ENCODE data around the gene TAX1BP1. TPM values are rescaled to one million over a fixed set of nuclear protein-coding genes. Genes with fewer than 3 reads are reported as not detected.

TAX1BP1 gene
- total RNA-seq, 1 experiment from 2014 or later = 27.0 TPM

- in situ Hi-C loops (cut with HindIII; ENCODE audit: low sequenced_read_pairs) = no loop called here
These were observed 31.1 kb downstream of the TAX1BP1 start for GRCh38 chr7:27771111-27771510.

GRCh38 chr7:27774717-27775328, 34.9 kb downstream of the TAX1BP1 start:
- no peak for DNase-seq (ENCODE audit: low spot score)
- in situ Hi-C loops (cut with HindIII; ENCODE audit: low sequenced_read_pairs) = no loop called here

More at GRCh38 chr7:27771111-27771510, 31.1 kb downstream of the TAX1BP1 start:
- no peak for DNase-seq (ENCODE audit: low spot score)

- in situ Hi-C loops (cut with HindIII; ENCODE audit: low sequenced_read_pairs) = no loop called here
These were observed 35.8 kb downstream of the TAX1BP1 start for GRCh38 chr7:27775782-27776181.

GRCh38 chr7:27777662-27778061, 37.7 kb downstream of the TAX1BP1 start:
- DNase-seq (ENCODE audit: low spot score) = no peak
- in situ Hi-C loops (cut with HindIII; ENCODE audit: low sequenced_read_pairs) = no loop called here

More at GRCh38 chr7:27775782-27776181, 35.8 kb downstream of the TAX1BP1 start:
- no peak for DNase-seq (ENCODE audit: low spot score)

GRCh38 chr7:27779873-27780272, 39.9 kb downstream of the TAX1BP1 start:
- in situ Hi-C loops (cut with HindIII; ENCODE audit: low sequenced_read_pairs) = no loop called here
- no peak for DNase-seq (ENCODE audit: low spot score)

- in situ Hi-C loops (cut with HindIII; ENCODE audit: low sequenced_read_pairs) = no loop called here
- no peak for DNase-seq (ENCODE audit: low spot score)
These were observed 41.2 kb downstream of the TAX1BP1 start for GRCh38 chr7:27781188-27781587.

GRCh38 chr7:27782849-27783248, 42.9 kb downstream of the TAX1BP1 start:
- no peak for DNase-seq (ENCODE audit: low spot score)
- in situ Hi-C loops (cut with HindIII; ENCODE audit: low sequenced_read_pairs) = no loop called here

GRCh38 chr7:27784399-27785053, 44.6 kb downstream of the TAX1BP1 start:
- DNase-seq (ENCODE audit: low spot score) = peak; percentile 15

GRCh38 chr7:27788437-27788836, 48.5 kb downstream of the TAX1BP1 start:
- in situ Hi-C loops (cut with HindIII; ENCODE audit: low sequenced_read_pairs) = no loop called here
- DNase-seq (ENCODE audit: low spot score) = no peak

More at GRCh38 chr7:27784399-27785053, 44.6 kb downstream of the TAX1BP1 start:
- in situ Hi-C loops (cut with HindIII; ENCODE audit: low sequenced_read_pairs) = no loop called here

GRCh38 chr7:27793780-27794179, 53.8 kb downstream of the TAX1BP1 start:
- in situ Hi-C loops (cut with HindIII; ENCODE audit: low sequenced_read_pairs) = no loop called here
- no peak for DNase-seq (ENCODE audit: low spot score)

GRCh38 chr7:27795977-27796376, 56.0 kb downstream of the TAX1BP1 start:
- in situ Hi-C loops (cut with HindIII; ENCODE audit: low sequenced_read_pairs) = no loop called here
- DNase-seq (ENCODE audit: low spot score) = no peak

- in situ Hi-C loops (cut with HindIII; ENCODE audit: low sequenced_read_pairs) = no loop called here
- no peak for DNase-seq (ENCODE audit: low spot score)
These were observed 59.2 kb downstream of the TAX1BP1 start for GRCh38 chr7:27799212-27799611.

- in situ Hi-C loops (cut with HindIII; ENCODE audit: low sequenced_read_pairs) = no loop called here
- no peak for DNase-seq (ENCODE audit: low spot score)
These were observed 63.0 kb downstream of the TAX1BP1 start for GRCh38 chr7:27802999-27803398.

- no peak for DNase-seq (ENCODE audit: low spot score)
- in situ Hi-C loops (cut with HindIII; ENCODE audit: low sequenced_read_pairs) = no loop called here
These were observed 64.2 kb downstream of the TAX1BP1 start for GRCh38 chr7:27804139-27804538.

GRCh38 chr7:27808626-27809025, 68.7 kb downstream of the TAX1BP1 start:
- in situ Hi-C loops (cut with HindIII; ENCODE audit: low sequenced_read_pairs) = no loop called here
- DNase-seq (ENCODE audit: low spot score) = no peak

- no peak for DNase-seq (ENCODE audit: low spot score)
- in situ Hi-C loops (cut with HindIII; ENCODE audit: low sequenced_read_pairs) = no loop called here
These were observed 70.2 kb downstream of the TAX1BP1 start for GRCh38 chr7:27810186-27810585.

GRCh38 chr7:27812706-27813105, 72.7 kb downstream of the TAX1BP1 start:
- no peak for DNase-seq (ENCODE audit: low spot score)
- in situ Hi-C loops (cut with HindIII; ENCODE audit: low sequenced_read_pairs) = no loop called here

GRCh38 chr7:27822245-27822644, 82.3 kb downstream of the TAX1BP1 start:
- in situ Hi-C loops (cut with HindIII; ENCODE audit: low sequenced_read_pairs) = no loop called here
- no peak for DNase-seq (ENCODE audit: low spot score)

GRCh38 chr7:27825891-27826290, 85.9 kb downstream of the TAX1BP1 start:
- in situ Hi-C loops (cut with HindIII; ENCODE audit: low sequenced_read_pairs) = no loop called here
- DNase-seq (ENCODE audit: low spot score) = peak; percentile 22

- in situ Hi-C loops (cut with HindIII; ENCODE audit: low sequenced_read_pairs) = no loop called here
- DNase-seq (ENCODE audit: low spot score) = no peak
These were observed 86.4 kb downstream of the TAX1BP1 start for GRCh38 chr7:27826357-27826756.
